B cell (primary cell): ENCODE measurements around the gene ZEB2. TPM values are rescaled to one million over a fixed set of nuclear protein-coding genes. Genes with fewer than 3 reads are reported as not detected.

Source experiments
- ATAC-seq: fragments of 200-7000 bp; cut with Tn5 transposase; one replicate; pipeline ENCODE4 v1.10.0; 2021; ENCODE audit warnings: low read depth, mild to moderate bottlenecking, moderate number of reproducible peaks, moderate library complexity
- CTCF ChIA-PET: fragments of 350-600 bp; sonication (Branson Sonifier 250); formaldehyde crosslinking; loops from one replicate; lab custom pipeline; 2021; ENCODE audit warnings: antibody characterized with exemption, inconsistent platforms; lab: Charles Lee
- POLR2A ChIA-PET: fragments of 350-600 bp; sonication (Branson Sonifier 250); formaldehyde crosslinking; loops from one replicate; lab custom pipeline; 2021; ENCODE audit warnings: antibody characterized with exemption; lab: Charles Lee
- DNase-seq: peaks from one replicate; pipeline ENCODE4 v3.0.0; 2013
- H2AFZ ChIP-seq: 2 replicates; pipeline ENCODE4 v1.6.1; 2012; ENCODE audit warnings: mild to moderate bottlenecking, low read depth, low read length; ENCODE audit not compliant: insufficient read depth, poor library complexity, severe bottlenecking
- H3K27ac ChIP-seq, 2 donors: 1 replicate in 1 of 2; 2 replicates in 1 of 2; pipeline ENCODE4 v1.5.1; 2012 to 2013; ENCODE audit warnings: low read length in 2 of 2, mild to moderate bottlenecking in 2 of 2, moderate library complexity in 1 of 2
- H3K27me3 ChIP-seq, 4 experiments: fragments of 200-600 bp in 1 of 4; sonication (generic) in 1 of 4; replicated peaks in 1 of 4; 1 replicate in 2 of 4; 2 replicates in 2 of 4; pipeline versions ENCODE4 v1.6.1 to v1.7.0; 2013 to 2016; ENCODE audit warnings: low read length in 3 of 4, mild to moderate bottlenecking in 2 of 4, mixed read lengths in 1 of 4, moderate library complexity in 1 of 4; ENCODE audit not compliant: insufficient read depth in 4 of 4, control insufficient read depth in 3 of 4; ENCODE audit errors: control extremely low read depth in 1 of 4
- H3K36me3 ChIP-seq, 2 experiments: replicated peaks in 1 of 2; 1 replicate in 1 of 2; 2 replicates in 1 of 2; pipeline versions ENCODE4 v1.6.1 to v1.7.1; 2013; ENCODE audit warnings: low read length in 1 of 2; ENCODE audit not compliant: insufficient read depth in 2 of 2, control insufficient read depth in 1 of 2; ENCODE audit errors: control extremely low read depth in 1 of 2, extremely low read depth in 1 of 2
- H3K4me1 ChIP-seq, 2 donors: fragments of 200-600 bp in 1 of 2; sonication (generic) in 1 of 2; 1 replicate in 1 of 2; 2 replicates in 1 of 2; pipeline versions ENCODE4 v1.5.1 to v1.6.1; 2013 to 2017; ENCODE audit warnings: low read length in 2 of 2; ENCODE audit not compliant: control insufficient read depth in 2 of 2, insufficient read depth in 2 of 2
- H3K4me2 ChIP-seq: replicated peaks from 2 replicates; pipeline ENCODE3; 2012; ENCODE audit warnings: mild to moderate bottlenecking, low read depth, low read length; ENCODE audit not compliant: poor library complexity, severe bottlenecking
- H3K4me3 ChIP-seq, 5 experiments: fragments of 200-600 bp in 1 of 5; sonication (generic) in 1 of 5; 1 replicate in 3 of 5; 2 replicates in 2 of 5; pipeline versions ENCODE4 v1.5.1 to v1.7.0; 2011 to 2016; ENCODE audit warnings: low read length in 4 of 5, mild to moderate bottlenecking in 4 of 5, low read depth in 2 of 5, control low read depth in 1 of 5, moderate library complexity in 1 of 5; ENCODE audit not compliant: insufficient read depth in 1 of 5; ENCODE audit errors: control extremely low read depth in 1 of 5, extremely low read depth in 1 of 5
- H3K79me2 ChIP-seq: fragments of 200-600 bp; sonication (generic); one replicate; pipeline ENCODE4 v1.6.0; 2016; ENCODE audit warnings: low read length; ENCODE audit not compliant: control insufficient read depth, insufficient read depth
- H3K9ac ChIP-seq: fragments of 200-600 bp; sonication (generic); 2 replicates; pipeline ENCODE4 v1.6.1; 2017; ENCODE audit warnings: mild to moderate bottlenecking, low read length, moderate library complexity
- H3K9me3 ChIP-seq, 3 donors: one replicate each; pipeline versions ENCODE4 v1.6.1 to v1.7.1; 2013; ENCODE audit warnings: low read length in 2 of 3; ENCODE audit not compliant: control insufficient read depth in 2 of 3, insufficient read depth in 1 of 3; ENCODE audit errors: control extremely low read depth in 1 of 3
- H4K20me1 ChIP-seq: 2 replicates; pipeline ENCODE4 v1.6.0; 2012; ENCODE audit warnings: mild to moderate bottlenecking, low read length; ENCODE audit not compliant: insufficient read depth, control insufficient read depth, poor library complexity, severe bottlenecking
- H3K27ac Mint-ChIP-seq: one replicate; pipeline ENCODE4 v1.8.0; 2021; ENCODE audit warnings: mixed read lengths
- H3K27me3 Mint-ChIP-seq: one replicate; pipeline ENCODE4 v1.8.0; 2021; ENCODE audit warnings: mixed read lengths
- H3K4me1 Mint-ChIP-seq: one replicate; pipeline ENCODE4 v1.8.0; 2021; ENCODE audit warnings: mixed read lengths
- H3K4me3 Mint-ChIP-seq: one replicate; pipeline ENCODE4 v1.8.0; 2021; ENCODE audit warnings: mixed read lengths
- H3K9me3 Mint-ChIP-seq: one replicate; pipeline ENCODE4 v1.8.0; 2022; ENCODE audit warnings: mixed read lengths; ENCODE audit not compliant: insufficient read depth
- CTCF ChIP-seq: fragments of 200-600 bp; IDR thresholded peaks from one replicate; pipeline ENCODE4 v1.8.0; 2022; ENCODE audit warnings: antibody characterized with exemption, mild to moderate bottlenecking
- EZH2 ChIP-seq: IDR thresholded peaks from 2 replicates; pipeline ENCODE4 v1.6.1; 2012; ENCODE audit warnings: borderline replicate concordance, low read depth, mild to moderate bottlenecking, moderate library complexity, low read length; ENCODE audit not compliant: insufficient read depth, poor library complexity, severe bottlenecking
- WGBS: methylation state at CpG from one replicate; pipeline ENCODE4 v1.1.5; 2013; ENCODE audit warnings: missing lambda C conversion rate; ENCODE audit not compliant: insufficient coverage; 5-methylcytosine and 5-hydroxymethylcytosine counted together
- intact Hi-C: fragments of 100-400 bp; cut with micrococcal nuclease; formaldehyde crosslinking; loops from one replicate; pipeline ENCODE4 v1.10.0; 2022
- polyA plus RNA-seq: library from polyadenylated mRNA; depleted of rRNA; stranded (reverse); fragments of >200 nt; gene quantifications from 2 replicates; pipeline ENCODE4 v1.2.3, GENCODE V29; 2012
- total RNA-seq, 2 donors: library from RNA; stranded (reverse); fragments of 120-200 nt in 1 of 2; gene quantifications; 1 replicate in 1 of 2; 2 replicates in 1 of 2; pipeline versions ENCODE4 v1.2.3 to v1.2.4, GENCODE V29; 2013 to 2022

ZEB2 gene
- total and polyA plus RNA-seq, 2 donors (not counting 1 experiment from before 2014, with no cell fraction given): 56.3 to 217 TPM

- no peaks in the 10 kb centered on the region for H3K79me2 ChIP-seq
- H3K9ac ChIP-seq: no peak overlapping the region
- ChIA-PET POLR2A (no interaction called here), CTCF (no interaction called here)
- WGBS: 60% methylated on average over 1 of the region's 2 CpGs
- no peaks in the 10 kb centered on the region for H3K9me3 ChIP-seq
- H3K27me3 ChIP-seq: peaks cover 0 to 11% (median 0%) of the 10 kb centered on the region in 4 experiments
- TF ChIP-seq EZH2: no peak
- TF ChIP-seq CTCF: no peak
- no peak for DNase-seq
- no peak for ATAC-seq
- H3K4me2 ChIP-seq: no peak overlapping the region
- H3K27ac ChIP-seq: no peak overlapping the region
- Mint-ChIP-seq H3K9me3 (no peaks in the 10 kb centered on the region), H3K4me3 (no peak overlapping the region), H3K27me3 (peaks cover 7% of the 10 kb centered on the region), H3K27ac (no peak overlapping the region), H3K4me1 (peaks cover 61% of the 10 kb centered on the region)
- intact Hi-C loops: no loop called here
- peaks cover 26 to 37% of the 10 kb centered on the region in 2 donors for H3K4me1 ChIP-seq
- no peak overlapping the region for H3K4me3 ChIP-seq
- no peak overlapping the region for H2AFZ ChIP-seq
- no peaks in the 10 kb centered on the region for H4K20me1 ChIP-seq
- no peaks in the 10 kb centered on the region for H3K36me3 ChIP-seq
These were observed 142.0 kb downstream of the ZEB2 start for GRCh38 chr2:144377914-144378313.

- H4K20me1 ChIP-seq: no peaks in the 10 kb centered on the region
- POLR2A ChIA-PET: no interaction called here
- ATAC-seq: no peak
- H3K27me3 ChIP-seq: peaks cover 0 to 11% (median 0%) of the 10 kb centered on the region in 4 experiments
- no peak overlapping the region for H3K27ac ChIP-seq
- no peaks in the 10 kb centered on the region for H3K9me3 ChIP-seq
- H3K4me2 ChIP-seq: no peak overlapping the region
- CTCF ChIA-PET: no interaction called here
- no peak for DNase-seq
- Mint-ChIP-seq H3K9me3 (no peaks in the 10 kb centered on the region), H3K4me3 (no peak overlapping the region), H3K27ac (no peak overlapping the region), H3K4me1 (peaks cover 58% of the 10 kb centered on the region), H3K27me3 (peaks cover 7% of the 10 kb centered on the region)
- intact Hi-C loops: no loop called here
- 71% methylated on average over 2 of the region's 2 CpGs for WGBS
- TF ChIP-seq CTCF (no peak), EZH2 (no peak)
- H3K4me1 ChIP-seq: peaks cover 16 to 32% of the 10 kb centered on the region in 2 donors
- no peaks in the 10 kb centered on the region for H3K79me2 ChIP-seq
- H3K36me3 ChIP-seq: no peaks in the 10 kb centered on the region
- no peak overlapping the region for H2AFZ ChIP-seq
- H3K4me3 ChIP-seq: no peak overlapping the region
- H3K9ac ChIP-seq: no peak overlapping the region
These were observed 143.0 kb downstream of the ZEB2 start for GRCh38 chr2:144376926-144377325.
